IgD-negative memory B cell (primary cell): ENCODE results near the gene RPL3. TPM values are rescaled to one million over a fixed set of nuclear protein-coding genes. Genes with fewer than 3 reads are reported as not detected.
"Not testable (repeated sequence)": the region's sequence is repeated elsewhere in the genome, so short reads cannot be mapped to it uniquely, and the experiment has no call there.

ENCODE experiments used
- H3K27ac Mint-ChIP-seq, 3 donors: one replicate each; pipeline ENCODE4 v1.8.0; 2020 to 2022; ENCODE audit warnings: mild to moderate bottlenecking in 3 of 3, mixed read lengths in 3 of 3, moderate library complexity in 1 of 3
- H3K27me3 Mint-ChIP-seq: one replicate; pipeline ENCODE4 v1.8.0; 2021; ENCODE audit warnings: mixed read lengths
- H3K36me3 Mint-ChIP-seq: one replicate; pipeline ENCODE4 v1.8.0; 2020; ENCODE audit warnings: mild to moderate bottlenecking, mixed read lengths
- H3K4me1 Mint-ChIP-seq, 3 donors: one replicate each; pipeline ENCODE4 v1.8.0; 2020 to 2022; ENCODE audit warnings: mixed read lengths in 3 of 3, mild to moderate bottlenecking in 1 of 3
- H3K4me3 Mint-ChIP-seq, 4 donors: one replicate each; pipeline ENCODE4 v1.8.0; 2020 to 2022; ENCODE audit warnings: mild to moderate bottlenecking in 4 of 4, mixed read lengths in 4 of 4, moderate library complexity in 3 of 4
- H3K9me3 Mint-ChIP-seq, 3 donors: one replicate each; pipeline ENCODE4 v1.8.0; 2020 to 2021; ENCODE audit warnings: mixed read lengths in 3 of 3, mild to moderate bottlenecking in 1 of 3
- polyA plus RNA-seq: library from polyadenylated mRNA; unstranded; fragments of 300-500 nt; fragmentation: Illumina TruSeq; gene quantifications from one replicate; pipeline ENCODE4 v1.2.3, GENCODE V29; 2021

RPL3 gene
- polyA plus RNA-seq, 1 donor from 2014 or later, result 4,030 TPM

- H3K27ac Mint-ChIP-seq, result no peak overlapping the region
- H3K4me1 Mint-ChIP-seq, result peaks cover 3 to 10% (median 4%) of the 10 kb centered on the region in 3 donors
- H3K27me3 Mint-ChIP-seq, result peaks cover 7% of the 10 kb centered on the region
- no peaks in the 10 kb centered on the region for H3K36me3 Mint-ChIP-seq
- no peaks in the 10 kb centered on the region for H3K9me3 Mint-ChIP-seq
- no peak overlapping the region for H3K4me3 Mint-ChIP-seq
These were observed 24.0 kb upstream of the RPL3 start for GRCh38 chr22:39343259-39344045.

GRCh38 chr22:39341179-39341578 is 21.8 kb upstream of the RPL3 start:
- Mint-ChIP-seq H3K4me3 (no peak overlapping the region), H3K4me1 (peaks cover 3 to 10% (median 4%) of the 10 kb centered on the region in 3 donors), H3K9me3 (no peaks in the 10 kb centered on the region), H3K36me3 (no peaks in the 10 kb centered on the region), H3K27ac (peak overlapping the region in 1 of 3 donors; percentile 78), H3K27me3 (peaks cover 5% of the 10 kb centered on the region)

GRCh38 chr22:39339775-39340174 is 20.4 kb upstream of the RPL3 start:
- H3K4me1 Mint-ChIP-seq, H3K36me3 Mint-ChIP-seq, H3K27me3 Mint-ChIP-seq, H3K4me3 Mint-ChIP-seq, H3K9me3 Mint-ChIP-seq, H3K27ac Mint-ChIP-seq: not testable (repeated sequence)

GRCh38 chr22:39336411-39336810 is 17.0 kb upstream of the RPL3 start:
- H3K27ac Mint-ChIP-seq, result no peak overlapping the region

GRCh38 chr22:39332441-39333064 is 13.1 kb upstream of the RPL3 start:
- H3K4me1 Mint-ChIP-seq, result peaks cover 0 to 2% (median 0%) of the 10 kb centered on the region in 3 donors
- H3K4me3 Mint-ChIP-seq, result no peak overlapping the region
- peak overlapping the region in 1 of 3 donors; percentile 59 for H3K27ac Mint-ChIP-seq
- no peaks in the 10 kb centered on the region for H3K9me3 Mint-ChIP-seq
- no peaks in the 10 kb centered on the region for H3K36me3 Mint-ChIP-seq
- H3K27me3 Mint-ChIP-seq, result peaks cover 1% of the 10 kb centered on the region

More at GRCh38 chr22:39336411-39336810, 17.0 kb upstream of the RPL3 start:
- peaks cover 1% of the 10 kb centered on the region for H3K27me3 Mint-ChIP-seq
- H3K36me3 Mint-ChIP-seq, result no peaks in the 10 kb centered on the region
- no peaks in the 10 kb centered on the region for H3K9me3 Mint-ChIP-seq
- peaks cover 0 to 2% (median 0%) of the 10 kb centered on the region in 3 donors for H3K4me1 Mint-ChIP-seq
- H3K4me3 Mint-ChIP-seq, result no peak overlapping the region

- not testable (repeated sequence) for H3K4me1 Mint-ChIP-seq
These were observed 11.1 kb upstream of the RPL3 start for GRCh38 chr22:39330553-39330952.

GRCh38 chr22:39327995-39328754 is 8.8 kb upstream of the RPL3 start:
- Mint-ChIP-seq H3K4me3 (no peak overlapping the region), H3K27me3 (no peaks in the 10 kb centered on the region), H3K27ac (no peak overlapping the region), H3K9me3 (no peaks in the 10 kb centered on the region), H3K36me3 (no peaks in the 10 kb centered on the region), H3K4me1 (peaks cover 0 to 2% (median 0%) of the 10 kb centered on the region in 3 donors)

More at GRCh38 chr22:39330553-39330952, 11.1 kb upstream of the RPL3 start:
- not testable (repeated sequence) for H3K27ac Mint-ChIP-seq, H3K27me3 Mint-ChIP-seq, H3K4me3 Mint-ChIP-seq, H3K36me3 Mint-ChIP-seq, H3K9me3 Mint-ChIP-seq

- H3K27ac Mint-ChIP-seq, result no peak overlapping the region
- peaks cover 0 to 2% (median 2%) of the 10 kb centered on the region in 3 donors for H3K4me1 Mint-ChIP-seq
- no peak overlapping the region for H3K4me3 Mint-ChIP-seq
- no peaks in the 10 kb centered on the region for H3K36me3 Mint-ChIP-seq
- no peaks in the 10 kb centered on the region for H3K27me3 Mint-ChIP-seq
- H3K9me3 Mint-ChIP-seq, result no peaks in the 10 kb centered on the region
These were observed 6.0 kb upstream of the RPL3 start for GRCh38 chr22:39325392-39325932.

DNA sequence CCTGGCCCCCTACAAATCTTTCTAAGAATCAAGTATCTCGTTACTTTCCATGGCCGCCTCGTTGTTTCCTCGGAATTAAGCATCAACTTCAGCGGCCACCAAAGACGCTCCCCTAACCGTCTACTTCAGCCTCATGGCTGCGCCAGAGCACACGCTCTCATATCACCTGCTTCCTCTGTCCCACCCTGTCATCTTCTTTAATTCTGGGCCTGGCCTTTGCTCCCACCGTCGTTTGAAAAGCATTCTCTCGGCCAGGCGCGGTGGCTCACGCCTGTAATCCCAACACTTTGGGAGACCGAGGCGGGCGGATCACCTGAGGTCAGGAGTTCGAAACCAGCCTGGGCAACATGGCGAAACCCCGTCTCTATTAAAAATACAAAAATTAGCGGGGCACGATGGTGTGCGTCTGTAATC is 1.2 kb upstream of the RPL3 start:
- H3K9me3 Mint-ChIP-seq, H3K36me3 Mint-ChIP-seq, H3K27me3 Mint-ChIP-seq: not testable (repeated sequence)
- Mint-ChIP-seq H3K4me3 (peak overlapping the region; percentile 98 to 100 (median 99)), H3K4me1 (peaks cover 27 to 38% (median 32%) of the 10 kb centered on the region in 3 donors), H3K27ac (peak overlapping the region in 2 of 3 donors; percentile 87 to 96)

- peak overlapping the region; percentile 96 to 99 (median 98) for H3K27ac Mint-ChIP-seq
- H3K4me1 Mint-ChIP-seq, result peaks cover 27 to 38% (median 33%) of the 10 kb centered on the region in 3 donors
- peaks cover 4% of the 10 kb centered on the region for H3K36me3 Mint-ChIP-seq
- no peaks in the 10 kb centered on the region for H3K27me3 Mint-ChIP-seq
- H3K4me3 Mint-ChIP-seq, result peak overlapping the region; percentile 98 to 100 (median 99)
- no peaks in the 10 kb centered on the region for H3K9me3 Mint-ChIP-seq
These were observed 728 bp downstream of the RPL3 start for GRCh38 chr22:39318507-39319283.

- H3K4me3 Mint-ChIP-seq, result peak overlapping the region; percentile 98 to 100 (median 99)
- H3K4me1 Mint-ChIP-seq, result peaks cover 27 to 38% (median 35%) of the 10 kb centered on the region in 3 donors
- H3K36me3 Mint-ChIP-seq, result peaks cover 4% of the 10 kb centered on the region
- H3K9me3 Mint-ChIP-seq, result no peaks in the 10 kb centered on the region
- H3K27ac Mint-ChIP-seq, result peak overlapping the region; percentile 78 to 96 (median 84)
- no peaks in the 10 kb centered on the region for H3K27me3 Mint-ChIP-seq
These were observed 1.5 kb downstream of the RPL3 start for GRCh38 chr22:39317775-39318506.

DNA sequence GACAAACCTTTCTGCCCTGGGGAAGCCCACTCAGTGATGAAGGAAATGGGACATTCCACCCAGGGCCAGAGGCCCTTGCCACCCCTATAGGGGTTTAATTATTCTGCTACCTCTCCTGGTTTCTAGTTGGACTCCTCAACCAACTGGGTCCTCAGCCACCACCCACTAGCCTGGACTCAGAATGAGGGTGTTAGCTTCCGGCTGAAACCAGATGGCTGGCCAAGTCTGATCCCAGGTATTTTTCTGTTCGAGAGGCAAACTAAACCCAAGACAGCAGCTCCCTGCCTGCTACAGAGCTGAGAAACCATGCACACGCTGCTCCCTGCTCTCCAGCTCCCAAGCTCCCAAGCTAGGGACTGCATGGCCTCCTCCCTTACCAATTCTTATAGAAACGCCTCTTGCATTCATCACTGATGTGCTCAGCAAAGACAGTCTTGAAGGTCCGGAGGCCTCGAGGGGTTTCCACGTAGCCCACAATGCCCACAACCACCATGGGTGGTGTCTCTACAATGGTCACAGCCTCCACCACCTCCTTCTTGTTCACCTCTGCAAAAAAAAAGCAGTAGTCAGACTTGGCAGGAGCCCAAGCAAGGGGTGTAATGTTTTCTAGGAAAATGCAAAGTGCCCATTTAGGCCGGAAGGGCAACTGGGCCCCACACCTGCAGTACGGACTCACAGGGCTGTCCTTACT is 2.2 kb downstream of the RPL3 start:
- Mint-ChIP-seq H3K4me1 (peaks cover 27 to 38% (median 35%) of the 10 kb centered on the region in 3 donors), H3K27ac (peak overlapping the region; percentile 78 to 96 (median 84)), H3K36me3 (peaks cover 4% of the 10 kb centered on the region), H3K4me3 (peak overlapping the region; percentile 98 to 100 (median 99)), H3K9me3 (no peaks in the 10 kb centered on the region), H3K27me3 (no peaks in the 10 kb centered on the region)

- peaks cover 27 to 38% (median 36%) of the 10 kb centered on the region in 3 donors for H3K4me1 Mint-ChIP-seq
- no peaks in the 10 kb centered on the region for H3K9me3 Mint-ChIP-seq
- H3K4me3 Mint-ChIP-seq, result peak overlapping the region; percentile 34 to 100 (median 82)
- H3K27ac Mint-ChIP-seq, result peak overlapping the region; percentile 78 to 96 (median 84)
- H3K36me3 Mint-ChIP-seq, result peaks cover 4% of the 10 kb centered on the region
- no peaks in the 10 kb centered on the region for H3K27me3 Mint-ChIP-seq
These were observed 2.9 kb downstream of the RPL3 start for GRCh38 chr22:39316440-39317083.
